Kidney epithelial cell (primary cell): Measurements from ENCODE around the gene VAMP8. TPM values are rescaled to one million over a fixed set of nuclear protein-coding genes. Genes with fewer than 3 reads are reported as not detected.
"Not testable (repeated sequence)": the region's sequence is repeated elsewhere in the genome, so short reads cannot be mapped to it uniquely, and the experiment has no call there.

Source experiments
- DNase-seq: peaks from one replicate; pipeline ENCODE4 v3.0.0-alpha.2; 2010; ENCODE audit warnings: low read depth
- H3K27me3 ChIP-seq: 2 replicates; pipeline ENCODE4 v1.6.0; 2011; ENCODE audit warnings: low read length; ENCODE audit not compliant: control insufficient read depth, insufficient read depth
- H3K36me3 ChIP-seq: 2 replicates; pipeline ENCODE4 v1.5.1; 2011; ENCODE audit warnings: low read length; ENCODE audit not compliant: control insufficient read depth, insufficient read depth
- H3K4me3 ChIP-seq: 2 replicates; pipeline ENCODE4 v1.5.1; 2011; ENCODE audit warnings: low read depth, mild to moderate bottlenecking, control low read depth, low read length
- CTCF ChIP-seq: IDR thresholded peaks from 2 replicates; pipeline ENCODE4 v1.5.1; 2011; ENCODE audit warnings: mild to moderate bottlenecking, moderate library complexity, low read length, control low read depth, inconsistent platforms; ENCODE audit not compliant: insufficient read depth, poor library complexity, severe bottlenecking
- total RNA-seq: library from RNA; depleted of rRNA; stranded (reverse); fragments of >200 nt; gene quantifications from 2 replicates; pipeline ENCODE4 v1.2.3, GENCODE V29; 2015

Gene VAMP8
- total RNA-seq, 1 donor from 2014 or later: 53.5 TPM

DNA sequence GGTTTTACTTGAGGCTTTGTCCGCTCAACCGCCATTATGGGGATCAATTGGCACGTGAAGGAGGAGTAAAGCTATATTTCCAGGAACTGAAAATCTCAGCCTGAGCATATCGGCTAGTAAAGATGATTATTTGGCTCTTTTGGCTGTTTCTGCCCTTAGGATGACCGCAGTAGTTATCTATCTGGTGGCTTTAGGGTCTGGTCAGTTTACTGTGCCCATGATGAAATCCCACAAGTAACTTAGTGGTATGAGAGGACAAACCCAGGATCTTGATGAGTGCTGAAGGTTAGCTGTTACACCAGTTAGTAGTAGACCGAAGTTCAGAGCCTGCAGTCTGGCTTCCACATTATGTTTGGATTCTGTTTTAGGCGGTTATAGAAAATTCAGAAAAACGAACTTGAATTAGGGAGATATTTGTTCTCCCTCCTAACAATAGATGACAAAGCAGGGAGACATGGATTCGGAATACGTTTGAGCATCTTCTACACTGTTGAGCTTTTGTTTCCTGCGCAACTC lies 37.2 kb upstream of the VAMP8 start:
- Histone ChIP-seq H3K4me3 (peak overlapping the region; percentile 100), H3K36me3 (peaks cover 7% of the 10 kb centered on the region), H3K27me3 (no peaks in the 10 kb centered on the region)
- TF ChIP-seq CTCF: no peak
- DNase-seq: no peak

GRCh38 chr2:85541262-85541661 lies 36.1 kb upstream of the VAMP8 start:
- H3K36me3 ChIP-seq: peaks cover 7% of the 10 kb centered on the region
- no peak for DNase-seq
- no peaks in the 10 kb centered on the region for H3K27me3 ChIP-seq
- peak overlapping the region; percentile 100 for H3K4me3 ChIP-seq
- TF ChIP-seq CTCF: no peak

GRCh38 chr2:85541753-85542457 lies 35.5 kb upstream of the VAMP8 start:
- no peak for DNase-seq
- no peak for TF ChIP-seq CTCF
- peaks cover 7% of the 10 kb centered on the region for H3K36me3 ChIP-seq
- H3K4me3 ChIP-seq: peak overlapping the region; percentile 100
- no peaks in the 10 kb centered on the region for H3K27me3 ChIP-seq

- Histone ChIP-seq H3K4me3 (no peak overlapping the region), H3K36me3 (peaks cover 7% of the 10 kb centered on the region), H3K27me3 (no peaks in the 10 kb centered on the region)
- DNase-seq: no peak
- no peak for TF ChIP-seq CTCF
These were observed 34.6 kb upstream of the VAMP8 start for GRCh38 chr2:85542777-85543176.

DNA sequence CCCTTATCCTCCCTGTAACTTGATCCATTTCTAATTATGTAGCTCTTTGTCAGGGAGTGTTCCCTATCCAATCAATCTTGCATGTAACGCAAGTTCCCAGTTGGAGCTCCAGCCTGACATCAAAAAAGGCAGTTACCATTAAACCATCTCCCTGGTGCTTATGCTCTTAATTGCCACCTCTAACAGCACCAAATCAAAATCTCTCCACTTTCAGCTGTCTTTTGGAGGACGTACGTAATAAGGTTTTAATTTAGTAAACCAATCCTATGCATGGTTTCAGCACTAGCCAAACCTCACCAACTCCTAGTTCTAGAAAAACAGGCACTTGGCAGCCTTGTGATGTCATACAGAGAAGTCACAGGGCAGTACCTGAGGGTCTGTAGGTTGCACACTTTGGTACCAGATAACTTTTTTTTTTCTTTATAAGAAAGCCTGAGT lies 33.1 kb upstream of the VAMP8 start:
- not testable (repeated sequence) for DNase-seq, H3K4me3 ChIP-seq, H3K36me3 ChIP-seq, H3K27me3 ChIP-seq

GRCh38 chr2:85544915-85545779 lies 32.2 kb upstream of the VAMP8 start:
- not testable (repeated sequence) for H3K27me3 ChIP-seq, H3K4me3 ChIP-seq, H3K36me3 ChIP-seq, DNase-seq
